Testis (tissue), 3 donors: ENCODE results near the gene TMEM43. TPM values are rescaled to one million over a fixed set of nuclear protein-coding genes. Genes with fewer than 3 reads are reported as not detected.

Source experiments
- DNase-seq: peaks from one replicate; pipeline ENCODE4 v3.0.0-alpha.2; 2019
- H3K27ac ChIP-seq, 2 donors: fragments of 200-600 bp; sonication (generic); one replicate each; pipeline ENCODE4 v1.5.1; 2019
- H3K27me3 ChIP-seq: fragments of 200-600 bp; sonication (generic); one replicate; pipeline ENCODE4 v1.5.1; 2019
- H3K36me3 ChIP-seq: fragments of 200-600 bp; sonication (generic); one replicate; pipeline ENCODE4 v1.5.1; 2017; ENCODE audit warnings: low read depth; ENCODE audit errors: missing control alignments
- H3K4me1 ChIP-seq: fragments of 200-600 bp; sonication (generic); one replicate; pipeline ENCODE4 v1.5.1; 2019
- H3K4me3 ChIP-seq, 2 donors: fragments of 200-600 bp; sonication (generic); one replicate each; pipeline ENCODE4 v1.5.1; 2017 to 2019
- H3K9me3 ChIP-seq: fragments of 200-600 bp; sonication (generic); one replicate; pipeline ENCODE4 v1.5.1; 2017
- POLR2A ChIP-seq: fragments of 450-650 bp; IDR thresholded peaks from one replicate; pipeline ENCODE4 v1.6.1; 2017; ENCODE audit warnings: antibody characterized with exemption, mild to moderate bottlenecking, moderate library complexity
- WGBS, 2 donors: methylation state at CpG; one replicate each; pipeline ENCODE4 v1.1.5; 2018; 5-methylcytosine and 5-hydroxymethylcytosine counted together
- intact Hi-C: fragments of 100-400 bp; cut with DNase I; formaldehyde crosslinking; loops from one replicate; pipeline ENCODE4 v1.15.1; 2023; ENCODE audit warnings: low total_unique reads
- polyA plus RNA-seq: library from polyadenylated mRNA; stranded (reverse); fragments of 350-450 nt; fragmentation: Illumina TruSeq; extraction: RNeasy Lipid Tissue Mini Kit (QIAGEN cat#74804); gene quantifications from one replicate; pipeline ENCODE4 v1.2.3, GENCODE V29; 2014; ENCODE audit warnings: low read depth, low replicate concordance; ENCODE audit not compliant: insufficient read depth
- total RNA-seq, 2 donors: library from RNA; depleted of rRNA; stranded (reverse); fragments of >200 nt; gene quantifications; one replicate each; pipeline ENCODE4 v1.2.3, GENCODE V29; 2016
- TF ChIP-seq, protein P1 (sequence below), 3 experiments: fragments of 450-650 bp in 2 of 3; fragments of 200-600 bp in 1 of 3; sonication (generic) in 1 of 3; IDR thresholded peaks; one replicate each; pipeline ENCODE4 v1.5.1; 2016 to 2019; ENCODE audit warnings: antibody characterized with exemption in 3 of 3, mild to moderate bottlenecking in 2 of 3, moderate library complexity in 1 of 3

Gene TMEM43
- total and polyA plus RNA-seq, 3 donors from 2014 or later, result 36.5 to 53.0 (median 43.3) TPM

DNA sequence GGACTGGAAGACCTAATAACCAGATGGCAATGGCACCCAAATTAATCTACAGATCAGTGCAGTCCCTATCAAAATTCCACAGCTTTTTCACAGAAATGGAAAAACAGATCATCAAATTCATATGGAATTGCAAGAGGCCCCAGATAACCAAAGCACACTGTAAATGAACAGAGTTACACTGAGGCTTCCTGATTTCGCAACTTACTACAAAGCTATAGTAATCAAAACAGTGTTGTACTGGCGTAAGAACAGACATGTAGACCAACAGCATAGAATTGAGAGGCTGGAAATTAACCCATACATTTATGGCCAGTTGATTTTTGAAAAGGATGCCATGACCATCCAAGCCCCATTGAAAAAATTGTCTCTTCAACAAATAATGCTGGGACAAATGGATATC is 37.3 kb downstream of the TMEM43 start:
- no peak overlapping the region for H3K4me3 ChIP-seq
- 95 to 96% methylated on average over 2 of the region's 2 CpGs for WGBS, 2 donors
- H3K4me1 ChIP-seq, result no peaks in the 10 kb centered on the region
- no peaks in the 10 kb centered on the region for H3K9me3 ChIP-seq
- intact Hi-C loops, result no loop called here
- H3K27me3 ChIP-seq, result no peaks in the 10 kb centered on the region
- no peak for DNase-seq
- no peak overlapping the region for H3K27ac ChIP-seq
- TF ChIP-seq, protein P1, sequence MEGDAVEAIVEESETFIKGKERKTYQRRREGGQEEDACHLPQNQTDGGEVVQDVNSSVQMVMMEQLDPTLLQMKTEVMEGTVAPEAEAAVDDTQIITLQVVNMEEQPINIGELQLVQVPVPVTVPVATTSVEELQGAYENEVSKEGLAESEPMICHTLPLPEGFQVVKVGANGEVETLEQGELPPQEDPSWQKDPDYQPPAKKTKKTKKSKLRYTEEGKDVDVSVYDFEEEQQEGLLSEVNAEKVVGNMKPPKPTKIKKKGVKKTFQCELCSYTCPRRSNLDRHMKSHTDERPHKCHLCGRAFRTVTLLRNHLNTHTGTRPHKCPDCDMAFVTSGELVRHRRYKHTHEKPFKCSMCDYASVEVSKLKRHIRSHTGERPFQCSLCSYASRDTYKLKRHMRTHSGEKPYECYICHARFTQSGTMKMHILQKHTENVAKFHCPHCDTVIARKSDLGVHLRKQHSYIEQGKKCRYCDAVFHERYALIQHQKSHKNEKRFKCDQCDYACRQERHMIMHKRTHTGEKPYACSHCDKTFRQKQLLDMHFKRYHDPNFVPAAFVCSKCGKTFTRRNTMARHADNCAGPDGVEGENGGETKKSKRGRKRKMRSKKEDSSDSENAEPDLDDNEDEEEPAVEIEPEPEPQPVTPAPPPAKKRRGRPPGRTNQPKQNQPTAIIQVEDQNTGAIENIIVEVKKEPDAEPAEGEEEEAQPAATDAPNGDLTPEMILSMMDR (IDR thresholded peaks at IDR 0.05), result no peak
- TF ChIP-seq POLR2A, result no peak
- H3K36me3 ChIP-seq, result no peaks in the 10 kb centered on the region

DNA sequence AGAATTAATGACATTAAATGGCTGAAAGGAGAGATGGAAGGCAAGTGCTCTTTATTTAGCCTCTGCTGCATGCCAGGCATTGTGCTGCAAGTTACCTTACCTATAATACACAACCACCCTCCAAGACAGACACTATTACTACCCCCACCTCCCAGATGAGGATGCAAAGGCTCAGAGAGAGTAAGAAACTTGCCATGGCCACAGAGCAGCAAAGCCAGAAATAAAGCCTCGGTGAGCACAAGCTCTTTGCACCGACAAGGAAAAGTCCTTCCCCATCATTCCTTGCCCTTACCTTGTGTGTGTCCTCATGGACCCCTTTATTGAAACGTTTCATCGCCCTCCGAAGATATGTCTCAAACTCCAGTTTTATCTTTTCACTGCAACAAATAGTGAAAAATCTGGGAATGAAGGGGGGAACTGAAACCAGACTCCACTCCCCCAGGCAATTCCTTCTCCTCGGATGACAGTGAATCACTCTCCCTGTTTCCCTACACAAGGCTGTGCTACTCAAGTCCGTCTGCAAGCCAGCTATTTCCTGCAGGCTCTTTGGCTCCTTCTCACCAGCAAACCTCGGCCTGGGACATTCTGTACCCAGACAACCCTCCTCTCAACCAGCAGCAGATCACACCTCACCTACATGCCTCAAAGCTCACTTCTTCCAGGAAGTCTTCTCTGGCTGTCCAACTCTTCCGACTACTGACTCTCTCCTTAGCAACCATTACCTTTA is 42.2 kb downstream of the TMEM43 start:
- 91 to 93% methylated on average over 9 of the region's 9 CpGs for whole genome bisulfite sequencing, 2 donors
- intact Hi-C loops, result no loop called here
- Histone ChIP-seq H3K9me3 (no peaks in the 10 kb centered on the region), H3K27me3 (no peaks in the 10 kb centered on the region), H3K4me3 (no peak overlapping the region), H3K4me1 (no peaks in the 10 kb centered on the region), H3K36me3 (no peaks in the 10 kb centered on the region), H3K27ac (no peak overlapping the region)
- no peak for TF ChIP-seq POLR2A
- TF ChIP-seq, protein P1 (IDR thresholded peaks at IDR 0.05), result no peak
- DNase-seq, result no peak

DNA sequence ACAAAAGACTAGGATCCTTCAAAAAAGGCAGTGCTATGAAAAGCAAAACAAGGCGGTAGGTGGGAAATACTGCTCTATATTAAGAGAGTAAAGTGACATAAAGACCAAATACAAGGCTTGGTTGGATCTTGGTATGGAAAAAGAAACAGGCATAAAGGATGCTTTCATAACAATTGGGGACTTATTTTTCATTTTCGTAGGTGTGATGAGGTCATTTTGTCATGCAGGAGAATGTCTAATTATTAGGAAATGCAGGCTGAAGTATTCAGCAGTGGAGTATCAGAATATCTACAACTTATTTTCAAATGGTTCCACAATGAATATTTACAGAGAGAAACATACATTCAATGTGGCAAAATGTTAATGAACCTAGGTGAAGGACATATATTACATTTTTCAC is 44.6 kb downstream of the TMEM43 start:
- H3K27ac ChIP-seq, result no peak overlapping the region
- H3K4me1 ChIP-seq, result no peaks in the 10 kb centered on the region
- 85 to 87% methylated on average over 2 of the region's 2 CpGs for WGBS, 2 donors
- TF ChIP-seq, protein P1 (IDR thresholded peaks at IDR 0.05), result no peak
- TF ChIP-seq POLR2A, result no peak
- DNase-seq, result no peak
- no peak overlapping the region for H3K4me3 ChIP-seq
- H3K36me3 ChIP-seq, result no peaks in the 10 kb centered on the region
- intact Hi-C loops, result no loop called here
- no peaks in the 10 kb centered on the region for H3K27me3 ChIP-seq
- H3K9me3 ChIP-seq, result no peaks in the 10 kb centered on the region

GRCh38 chr3:14169871-14170270 is 45.0 kb downstream of the TMEM43 start:
- no peaks in the 10 kb centered on the region for H3K27me3 ChIP-seq
- no peak overlapping the region for H3K27ac ChIP-seq
- no peaks in the 10 kb centered on the region for H3K4me1 ChIP-seq
- no peak overlapping the region for H3K4me3 ChIP-seq
- intact Hi-C loops, result no loop called here
- DNase-seq, result no peak
- H3K9me3 ChIP-seq, result no peaks in the 10 kb centered on the region
- no peaks in the 10 kb centered on the region for H3K36me3 ChIP-seq
- TF ChIP-seq POLR2A, result no peak
- TF ChIP-seq, protein P1 (IDR thresholded peaks at IDR 0.05), result no peak

DNA sequence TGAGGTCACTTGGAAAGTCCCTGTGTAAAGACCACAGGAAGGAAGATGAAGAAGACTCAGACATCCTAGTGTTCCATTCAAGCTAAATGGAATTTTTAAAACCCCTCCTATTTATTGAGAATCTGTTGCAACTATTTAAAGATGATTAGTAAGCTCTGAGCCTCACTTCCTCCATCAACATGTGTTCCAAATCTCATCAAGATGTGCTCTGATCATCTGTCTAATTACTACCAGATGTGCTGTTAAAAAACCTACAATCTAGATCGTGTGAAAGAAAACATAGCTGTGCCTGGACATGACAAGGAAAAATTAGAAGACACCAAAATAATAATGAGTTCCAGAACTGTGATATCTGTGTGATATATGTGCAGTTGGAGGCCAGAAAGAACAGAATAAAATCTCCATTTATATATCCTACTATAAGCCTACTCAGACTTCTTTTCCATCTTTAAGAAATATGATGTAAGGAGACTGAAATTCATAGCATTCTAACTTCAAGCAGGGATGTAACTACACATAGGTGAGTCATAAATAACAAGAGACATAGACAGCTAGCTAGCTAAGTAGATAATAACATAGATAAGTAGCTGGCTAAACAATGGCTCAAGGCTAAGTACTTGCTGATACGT is 45.8 kb downstream of the TMEM43 start:
- Histone ChIP-seq H3K27ac (no peak overlapping the region), H3K4me3 (no peak overlapping the region), H3K36me3 (no peaks in the 10 kb centered on the region), H3K9me3 (no peaks in the 10 kb centered on the region), H3K4me1 (no peaks in the 10 kb centered on the region), H3K27me3 (no peaks in the 10 kb centered on the region)
- TF ChIP-seq, protein P1 (IDR thresholded peaks at IDR 0.05), result no peak
- 66 to 73% methylated on average over 2 of the region's 2 CpGs for WGBS, 2 donors
- intact Hi-C loops, result no loop called here
- DNase-seq, result no peak
